ENCODE data around the gene NMBR. TPM values are rescaled to one million over a fixed set of nuclear protein-coding genes. Genes with fewer than 3 reads are reported as not detected.

NMBR gene
- total RNA-seq, 1 experiment from 2014 or later: not detected

- WGBS (ENCODE audit: extremely low coverage, insufficient read length, low lambda C conversion rate): no CpG with 5 or more reads among the region's 1 CpG
- no peak overlapping the region for H3K4me3 Mint-ChIP-seq
Observed at GRCh38 chr6:142130814-142131213, 16.1 kb downstream of the NMBR start.

More at GRCh38 chr6:142130814-142131213, 16.1 kb downstream of the NMBR start:
- Histone ChIP-seq H3K18ac (ENCODE audit: insufficient read length, low read depth, low read length) (no peak overlapping the region), H2BK20ac (ENCODE audit: low read depth, low read length, poor library complexity, severe bottlenecking) (no peak overlapping the region), H4K91ac (ENCODE audit: insufficient read length, low read depth, low read length) (no peak overlapping the region), H3T11ph (ENCODE audit: low read length) (no peak overlapping the region), H3K27ac (ENCODE audit: insufficient read length, low read depth, low read length) (no peak overlapping the region), H2AK5ac (ENCODE audit: insufficient read length, low read length) (no peak overlapping the region), H2BK12ac (ENCODE audit: insufficient read length, low read depth, low read length) (no peak overlapping the region), H4K20me1 (ENCODE audit: control insufficient read depth, insufficient read depth, insufficient read length) (no peaks in the 10 kb centered on the region), H3K4ac (ENCODE audit: low read depth, low read length) (no peak overlapping the region), H4K8ac (replicated peaks; ENCODE audit: insufficient read length, low read depth, low read length) (no peak overlapping the region), H3K56ac (ENCODE audit: insufficient read length, low read depth, low read length) (no peak overlapping the region), H3K27me3 (ENCODE audit: insufficient read depth, low read length) (no peaks in the 10 kb centered on the region), H3K14ac (ENCODE audit: insufficient read depth, low read length) (no peak overlapping the region), H3K79me1 (ENCODE audit: insufficient read depth, low read depth, low read length, poor library complexity, severe bottlenecking) (no peaks in the 10 kb centered on the region), H3K79me2 (ENCODE audit: insufficient read depth, low read length) (no peaks in the 10 kb centered on the region; the same call in 1 of the 2 replicates), H2BK15ac (ENCODE audit: low read depth, low read length) (no peak overlapping the region), H3K4me1 (ENCODE audit: insufficient read depth, low read length) (no peaks in the 10 kb centered on the region), H3K23me2 (ENCODE audit: insufficient read length, low read depth, low read length, poor library complexity, severe bottlenecking) (no peaks in the 10 kb centered on the region), H2AFZ (ENCODE audit: low read length) (no peak overlapping the region), H3K4me2 (ENCODE audit: insufficient read depth, insufficient read length, low read length) (no peak overlapping the region), H2BK5ac (ENCODE audit: insufficient read length, low read length) (no peak overlapping the region), H3K23ac (ENCODE audit: insufficient read length, low read depth, low read length) (no peak overlapping the region), H4K5ac (ENCODE audit: insufficient read length, low read depth, low read length) (no peak overlapping the region), H3K9ac (ENCODE audit: extremely low read depth, insufficient read length, low read length) (no peak overlapping the region), H3K9me3 (ENCODE audit: control insufficient read depth, low read depth, low read length) (no peaks in the 10 kb centered on the region), H2BK120ac (ENCODE audit: low read depth, low read length, poor library complexity, severe bottlenecking) (no peak overlapping the region)
- TF ChIP-seq CTCF (conservative IDR thresholded peaks at IDR 0.05): no peak
- Mint-ChIP-seq H3K4me1 (peaks cover 5 to 6% of the 10 kb centered on the region in 2 experiments), H3K36me3 (ENCODE audit: insufficient read depth in 1 of 3, low read depth in 3 of 3) (no peaks in the 10 kb centered on the region), H3K9me3 (no peaks in the 10 kb centered on the region), H3K27ac (no peak overlapping the region), H3K27me3 (ENCODE audit: low read depth) (no peaks in the 10 kb centered on the region)
- no peak for DNase-seq

Measured in H9 (cell line).